Spinal cord (tissue), 10 donors: ENCODE data around the gene USP22. TPM values are rescaled to one million over a fixed set of nuclear protein-coding genes. Genes with fewer than 3 reads are reported as not detected.
"Not testable (repeated sequence)": the region's sequence is repeated elsewhere in the genome, so short reads cannot be mapped to it uniquely, and the experiment has no call there.

ENCODE experiments used
- DNase-seq, 6 donors: peaks; one replicate each; pipeline versions ENCODE4 v3.0.0 to v3.0.0-alpha.2; 2013 to 2015; ENCODE audit warnings: low spot score in 6 of 6, low read depth in 4 of 6
- H3K27ac ChIP-seq: one replicate; pipeline ENCODE4 v1.5.1; 2013; ENCODE audit warnings: low read depth, low read length, control low read depth
- H3K27me3 ChIP-seq: one replicate; pipeline ENCODE4 v1.6.1; 2013; ENCODE audit warnings: low read length; ENCODE audit not compliant: control insufficient read depth, insufficient read depth
- H3K36me3 ChIP-seq: one replicate; pipeline ENCODE4 v1.6.1; 2013; ENCODE audit warnings: low read length; ENCODE audit not compliant: control insufficient read depth, insufficient read depth
- H3K4me1 ChIP-seq: one replicate; pipeline ENCODE4 v1.6.1; 2013; ENCODE audit warnings: low read length; ENCODE audit not compliant: control insufficient read depth, insufficient read depth
- H3K4me3 ChIP-seq: one replicate; pipeline ENCODE4 v1.5.1; 2013; ENCODE audit warnings: low read depth, low read length, control low read depth
- H3K9me3 ChIP-seq: one replicate; pipeline ENCODE4 v1.6.1; 2013; ENCODE audit warnings: low read length; ENCODE audit not compliant: control insufficient read depth, insufficient read depth
- WGBS: methylation state at CpG from one replicate; pipeline ENCODE4 v1.1.5; 2013; ENCODE audit warnings: missing lambda C conversion rate; ENCODE audit not compliant: insufficient coverage; 5-methylcytosine and 5-hydroxymethylcytosine counted together
- polyA plus RNA-seq, 2 donors: library from polyadenylated mRNA; unstranded; fragments of 120-200 nt; gene quantifications; one replicate each; pipeline ENCODE4 v1.2.1, GENCODE V29; 2013; ENCODE audit not compliant: insufficient read length in 2 of 2
- total RNA-seq, 2 donors: library from RNA; depleted of rRNA in 1 of 2; stranded (reverse); fragments of 120-200 nt in 1 of 2; fragments of >200 nt in 1 of 2; gene quantifications; one replicate each; pipeline versions ENCODE4 v1.2.3 to v1.2.4, GENCODE V29; 2013 to 2014
- donor health status: healthy.

Gene USP22
- total and polyA plus RNA-seq, 4 donors = 192 to 331 (median 279) TPM

GRCh38 chr17:20986767-20987510 is 55.9 kb downstream of the USP22 start:
- H3K4me1 ChIP-seq = no peaks in the 10 kb centered on the region
- 100% methylated on average over 5 of the region's 7 CpGs for WGBS
- no peaks in the 10 kb centered on the region for H3K27me3 ChIP-seq
- H3K36me3 ChIP-seq = no peaks in the 10 kb centered on the region
- no peaks in the 10 kb centered on the region for H3K9me3 ChIP-seq
- DNase-seq = no peak
- no peak overlapping the region for H3K27ac ChIP-seq
- H3K4me3 ChIP-seq = no peak overlapping the region

DNA sequence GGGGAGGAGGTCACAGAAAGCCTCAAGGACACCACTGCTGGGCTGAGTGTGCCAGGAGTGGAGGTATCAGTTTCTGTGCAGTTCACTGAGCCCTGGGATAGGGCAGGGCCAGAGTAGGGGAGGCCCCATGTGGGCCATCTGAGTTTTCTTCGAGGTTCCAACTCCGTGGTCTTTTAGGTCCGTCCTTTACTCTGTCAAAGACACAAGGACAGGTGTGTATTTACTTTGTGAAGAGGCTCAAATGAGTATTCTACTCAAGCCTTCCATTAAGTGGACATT is 59.5 kb downstream of the USP22 start:
- Histone ChIP-seq H3K4me1 (no peaks in the 10 kb centered on the region), H3K36me3 (no peaks in the 10 kb centered on the region), H3K9me3 (no peaks in the 10 kb centered on the region), H3K4me3 (no peak overlapping the region), H3K27me3 (no peaks in the 10 kb centered on the region), H3K27ac (no peak overlapping the region)
- no peak for DNase-seq
- 77% methylated on average over 2 of the region's 3 CpGs for WGBS

DNA sequence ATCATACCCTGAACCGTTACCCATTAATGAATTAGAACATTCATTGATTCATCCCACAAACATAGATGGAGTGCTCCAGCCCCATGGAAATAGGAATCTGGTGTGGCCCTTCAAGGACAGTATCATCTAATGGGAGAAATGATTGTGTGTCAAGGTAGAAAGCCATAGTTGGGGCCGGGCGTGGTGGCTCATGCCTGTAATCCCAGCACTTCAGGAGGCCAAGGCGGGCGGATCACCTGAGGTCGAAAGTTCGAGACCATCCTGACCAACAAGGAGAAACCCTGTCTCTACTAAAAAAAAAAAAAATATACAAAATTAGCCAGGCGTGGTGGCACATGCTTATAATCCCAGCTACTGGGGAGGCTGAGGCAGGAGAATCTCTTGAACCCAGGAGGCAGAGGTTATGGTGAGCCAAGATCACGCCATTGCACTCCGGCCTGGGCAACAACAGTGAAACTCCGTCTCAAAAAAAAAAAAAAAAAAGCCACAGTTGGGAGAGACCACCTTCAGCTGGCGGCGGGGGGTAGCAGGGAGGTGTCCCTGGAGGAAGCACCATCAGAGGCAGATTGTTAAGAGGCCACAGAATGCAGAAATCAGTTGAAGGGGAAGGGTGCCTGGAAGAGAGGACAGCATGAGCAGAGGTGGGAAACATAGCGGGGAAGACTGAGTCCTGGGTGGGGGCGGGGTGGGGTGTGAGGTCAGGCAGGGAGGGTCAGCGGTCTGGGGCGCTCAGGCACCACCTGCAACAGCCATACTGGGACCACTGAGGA is 60.0 kb downstream of the USP22 start:
- DNase-seq = no peak
- Histone ChIP-seq H3K36me3 (no peaks in the 10 kb centered on the region), H3K4me3 (no peak overlapping the region), H3K27ac (no peak overlapping the region), H3K9me3 (no peaks in the 10 kb centered on the region), H3K4me1 (no peaks in the 10 kb centered on the region), H3K27me3 (no peaks in the 10 kb centered on the region)
- 92% methylated on average over 8 of the region's 17 CpGs for WGBS

DNA sequence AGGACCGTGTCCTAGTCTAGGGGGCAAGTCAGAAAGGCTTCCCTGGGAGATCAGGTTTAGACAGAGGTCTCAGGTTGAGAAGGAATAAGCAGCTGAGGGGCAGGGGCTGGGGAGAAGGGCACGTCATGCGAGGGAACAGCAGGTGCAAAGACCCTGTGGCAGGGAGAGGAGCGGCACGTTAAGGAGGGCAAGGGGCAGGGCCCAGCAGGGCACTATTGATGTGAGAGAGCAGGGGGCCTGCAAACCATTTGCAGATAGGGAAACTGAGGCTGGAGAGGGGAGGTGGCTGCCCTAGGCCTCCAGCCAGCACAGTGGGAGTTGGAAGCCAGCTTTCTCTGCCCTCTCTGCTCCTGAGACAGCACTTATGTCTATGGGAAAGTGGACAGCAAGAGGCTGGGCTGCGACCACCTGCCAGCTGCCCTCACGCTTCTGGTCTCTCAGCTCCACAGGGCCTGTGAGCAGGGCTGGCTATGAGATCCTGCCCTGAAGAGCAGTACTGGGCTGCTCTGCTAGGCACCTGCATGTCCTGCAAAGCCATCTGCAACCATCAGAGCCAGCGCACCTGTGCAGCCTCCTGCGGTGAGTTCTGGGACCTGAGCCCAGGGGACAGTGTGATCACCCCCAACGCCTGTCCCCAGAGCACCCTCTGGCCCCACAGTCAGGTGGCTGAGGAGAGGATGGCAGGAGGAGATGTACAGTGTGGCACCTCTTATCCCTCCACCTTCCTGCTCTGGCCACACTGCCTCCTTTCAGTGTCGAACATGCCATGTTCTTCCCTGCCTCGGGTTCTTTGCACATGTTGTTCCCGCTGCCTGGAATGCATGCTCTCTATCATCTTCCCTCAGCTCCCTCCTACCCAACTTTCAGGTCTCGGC is 61.5 kb downstream of the USP22 start:
- Histone ChIP-seq H3K36me3 (no peaks in the 10 kb centered on the region), H3K4me1 (no peaks in the 10 kb centered on the region), H3K4me3 (no peak overlapping the region), H3K27ac (no peak overlapping the region), H3K27me3 (no peaks in the 10 kb centered on the region), H3K9me3 (no peaks in the 10 kb centered on the region)
- 80% methylated on average over 14 of the region's 14 CpGs for WGBS
- DNase-seq = no peak

DNA sequence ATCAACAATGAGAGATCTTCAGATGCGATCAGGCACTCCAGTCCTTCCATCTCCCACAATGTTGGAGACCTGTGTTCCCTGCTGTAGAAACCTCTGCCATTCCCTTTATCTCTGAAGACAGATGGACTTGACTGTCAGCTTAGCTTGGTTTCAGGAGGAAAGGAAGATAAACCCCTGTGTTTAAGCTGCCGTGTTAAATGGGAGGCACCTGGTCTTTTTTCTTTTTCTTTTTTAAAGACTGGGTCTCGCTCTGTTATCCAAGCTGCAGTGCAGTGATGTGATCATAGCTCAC is 63.1 kb downstream of the USP22 start:
- no peak for DNase-seq
- no peaks in the 10 kb centered on the region for H3K4me1 ChIP-seq
- H3K36me3 ChIP-seq = no peaks in the 10 kb centered on the region
- no peak overlapping the region for H3K4me3 ChIP-seq
- 67% methylated on average over 2 of the region's 3 CpGs for WGBS
- H3K9me3 ChIP-seq = no peaks in the 10 kb centered on the region
- H3K27me3 ChIP-seq = no peaks in the 10 kb centered on the region
- no peak overlapping the region for H3K27ac ChIP-seq

GRCh38 chr17:20979007-20979791 is 63.6 kb downstream of the USP22 start:
- WGBS = 71% methylated on average over 4 of the region's 9 CpGs
- DNase-seq = not testable (repeated sequence)

GRCh38 chr17:20977609-20978253 is 65.1 kb downstream of the USP22 start:
- DNase-seq, H3K4me1 ChIP-seq, H3K27ac ChIP-seq, H3K36me3 ChIP-seq, H3K27me3 ChIP-seq, H3K9me3 ChIP-seq, H3K4me3 ChIP-seq: not testable (repeated sequence)
- whole genome bisulfite sequencing = no CpG with 5 or more reads among the region's 13 CpGs

More at GRCh38 chr17:20979007-20979791, 63.6 kb downstream of the USP22 start:
- not testable (repeated sequence) for H3K9me3 ChIP-seq, H3K27me3 ChIP-seq, H3K4me1 ChIP-seq, H3K27ac ChIP-seq, H3K36me3 ChIP-seq, H3K4me3 ChIP-seq

- H3K4me1 ChIP-seq = no peaks in the 10 kb centered on the region
- H3K36me3 ChIP-seq = no peaks in the 10 kb centered on the region
- H3K4me3 ChIP-seq = no peak overlapping the region
- DNase-seq = no peak
- WGBS = no CpG with 5 or more reads among the region's 1 CpG
- no peaks in the 10 kb centered on the region for H3K27me3 ChIP-seq
- no peak overlapping the region for H3K27ac ChIP-seq
- H3K9me3 ChIP-seq = no peaks in the 10 kb centered on the region
Observed at GRCh38 chr17:20975566-20975965, 67.2 kb downstream of the USP22 start.

DNA sequence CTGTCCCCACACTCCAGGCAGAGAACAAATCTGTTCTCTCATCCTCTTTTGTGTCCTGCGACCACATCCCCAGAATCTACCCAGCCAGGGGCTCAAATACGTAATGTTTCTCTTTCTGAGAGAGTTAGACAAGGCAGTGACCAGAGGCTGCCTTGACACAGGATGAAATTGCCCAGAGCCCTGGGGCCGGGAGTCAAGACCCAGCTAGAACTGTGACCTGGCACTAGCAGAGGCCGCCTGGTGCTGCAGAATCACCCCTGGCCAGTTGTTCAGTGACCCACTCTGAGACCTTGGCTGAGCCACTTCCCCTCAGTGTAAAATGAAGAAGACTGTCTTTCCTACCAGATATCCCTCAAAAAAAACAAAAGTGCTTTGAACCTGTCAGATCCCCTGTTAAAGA is 72.5 kb downstream of the USP22 start:
- WGBS = 86% methylated on average over 3 of the region's 4 CpGs
- no peaks in the 10 kb centered on the region for H3K9me3 ChIP-seq
- no peaks in the 10 kb centered on the region for H3K36me3 ChIP-seq
- DNase-seq = no peak
- H3K27me3 ChIP-seq = no peaks in the 10 kb centered on the region
- no peak overlapping the region for H3K4me3 ChIP-seq
- H3K27ac ChIP-seq = no peak overlapping the region
- H3K4me1 ChIP-seq = no peaks in the 10 kb centered on the region
